GM12873 (cell line): ENCODE measurements around the gene ZNF586.
A peak's percentile ranks its signal among the peaks of the same experiment; 100 is the strongest.

Experiments
- CTCF ChIP-seq: IDR thresholded peaks from 2 replicates; pipeline ENCODE4 v1.5.1; 2012; ENCODE audit warnings: low read depth, mild to moderate bottlenecking, moderate library complexity, low read length, control low read depth; ENCODE audit not compliant: insufficient read depth; ENCODE audit errors: missing control alignments

Gene ZNF586

GRCh38 chr19:57769345-57770131 is at the start of gene ZNF586:
TSS of gene ZNF586 (plus strand) at chr19:57769676. CDS start at chr19:57769843, 167 bp downstream.
- no peak for TF ChIP-seq CTCF

- no peak for TF ChIP-seq CTCF
Observed at GRCh38 chr19:57719901-57720519, 49.5 kb upstream of the ZNF586 start.

- no peak for TF ChIP-seq CTCF
Observed at GRCh38 chr19:57720878-57721277, 48.6 kb upstream of the ZNF586 start.

GRCh38 chr19:57738320-57738719 is 31.2 kb upstream of the ZNF586 start:
- peak; percentile 42 for TF ChIP-seq CTCF

GRCh38 chr19:57746580-57747471 is 22.6 kb upstream of the ZNF586 start, which contains the start of gene ZNF776:
TSS of gene ZNF776 (plus strand) at chr19:57746815. CDS start at chr19:57747059, 244 bp downstream.
- no peak for TF ChIP-seq CTCF

- TF ChIP-seq CTCF, result no peak
Observed at GRCh38 chr19:57747472-57747807, 22.0 kb upstream of the ZNF586 start.

- TF ChIP-seq CTCF, result no peak
Observed at GRCh38 chr19:57748029-57748428, 21.4 kb upstream of the ZNF586 start.
